ENCODE data around the gene SHISAL1.

SHISAL1 gene

DNA sequence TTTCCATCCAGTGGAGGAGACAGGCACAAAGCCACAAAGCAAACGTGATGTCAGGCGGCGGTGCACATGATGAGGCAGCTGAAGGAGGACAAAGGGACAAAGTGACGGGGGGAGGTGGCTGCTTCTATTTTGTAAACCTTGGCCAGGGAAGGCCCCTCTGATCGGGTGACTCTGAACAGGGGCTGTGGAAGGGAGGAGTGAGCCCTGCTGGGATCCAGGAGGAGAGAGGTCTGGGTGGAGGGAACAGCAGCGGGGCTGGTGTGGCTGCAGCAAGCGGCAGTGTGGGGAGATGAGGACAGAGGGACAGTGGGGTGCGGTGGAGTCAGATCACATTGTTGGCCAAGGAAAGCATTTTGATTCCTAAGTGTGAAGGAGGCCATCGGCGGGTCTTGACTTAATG lies 36.7 kb downstream of the SHISAL1 start:
- no peak for DNase-seq

DNA sequence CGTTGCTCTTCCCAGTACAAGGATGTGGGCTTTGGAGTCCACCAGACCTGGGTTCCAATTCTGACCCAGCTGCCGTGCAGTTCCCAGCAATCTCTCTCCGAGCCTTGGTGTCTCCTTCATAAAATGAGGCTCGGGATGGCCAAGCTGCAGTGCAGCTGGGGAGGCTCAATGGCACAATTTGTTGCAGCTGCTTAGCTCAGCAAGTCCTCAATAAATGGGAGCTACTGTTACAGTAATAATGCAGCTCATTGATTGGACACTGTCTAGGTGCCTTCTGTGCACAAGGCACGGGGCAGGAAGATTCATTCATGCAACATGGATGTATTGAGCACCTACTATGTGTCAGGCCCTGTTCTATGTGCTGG lies 37.1 kb downstream of the SHISAL1 start:
- no peak for DNase-seq

DNA sequence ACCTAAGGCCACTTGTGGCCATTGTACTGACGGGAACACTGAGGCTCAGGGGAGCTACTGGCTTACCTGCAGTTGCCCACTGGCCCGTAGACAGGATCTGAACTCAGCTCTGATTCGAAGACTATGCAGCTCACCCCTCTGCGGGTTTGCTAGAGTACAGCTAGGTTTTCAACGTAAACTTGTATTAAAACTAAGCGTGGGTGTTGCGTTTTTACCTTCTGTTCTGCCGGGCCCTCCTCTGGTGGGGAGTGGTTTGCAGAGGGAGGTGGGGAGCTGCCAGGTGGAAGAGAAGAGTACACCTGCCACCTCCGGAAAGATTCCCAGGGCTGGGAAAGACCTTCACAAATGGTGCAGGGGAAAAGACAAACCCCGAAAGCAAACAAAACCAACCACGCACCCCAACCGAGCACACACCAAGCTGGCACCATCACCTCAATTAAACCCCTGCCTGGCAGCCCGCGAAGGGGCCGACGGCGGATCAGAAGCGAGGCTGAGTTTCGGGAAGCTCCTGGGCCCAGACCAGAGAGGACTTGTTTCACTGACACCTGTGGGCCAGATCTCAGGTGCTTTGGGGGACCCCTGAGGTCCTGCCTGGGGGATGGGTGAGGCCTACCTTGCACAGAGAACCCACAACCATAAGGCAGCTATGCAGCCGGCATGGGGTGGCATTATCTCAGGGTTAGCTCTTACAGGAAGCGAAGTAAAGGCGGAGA lies 37.7 kb downstream of the SHISAL1 start:
- DNase-seq = no peak

DNA sequence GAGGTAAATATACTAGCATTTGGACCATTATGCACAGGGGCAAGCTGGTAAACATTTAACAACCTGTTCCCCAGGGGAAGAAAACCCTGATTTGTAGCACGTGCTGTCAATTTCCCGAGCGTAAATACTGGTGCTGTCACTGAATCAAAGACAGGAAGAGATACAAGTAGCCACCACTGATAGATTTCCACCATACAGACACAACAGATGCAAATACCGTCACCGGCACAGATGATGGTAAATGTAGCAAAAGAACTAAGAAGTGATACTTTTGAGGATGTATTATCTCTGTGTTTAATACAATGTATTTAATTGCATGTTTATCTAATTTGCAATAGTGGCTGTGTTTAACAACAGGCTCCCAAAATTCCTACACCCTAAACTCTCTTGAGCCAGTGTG lies 39.6 kb downstream of the SHISAL1 start:
- no peak for DNase-seq

DNA sequence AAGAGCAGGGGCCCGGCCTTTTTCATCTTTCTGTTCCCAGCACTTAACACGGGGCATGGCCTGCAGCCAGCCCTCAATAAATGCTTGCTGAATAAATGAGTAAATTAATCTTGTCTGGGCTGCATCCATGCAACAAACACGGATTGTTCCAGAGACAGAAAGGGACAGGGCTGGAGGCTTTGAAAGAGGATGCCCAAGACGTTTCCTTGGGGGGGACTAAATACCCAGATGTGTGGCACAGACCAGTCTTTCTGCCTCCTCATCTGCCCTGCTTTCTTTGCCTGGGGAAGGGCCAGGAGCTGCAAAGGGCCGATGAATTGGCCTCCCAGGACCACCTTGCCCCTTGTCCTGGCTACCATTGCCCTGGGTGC lies 40.4 kb downstream of the SHISAL1 start:
- DNase-seq = no peak

DNA sequence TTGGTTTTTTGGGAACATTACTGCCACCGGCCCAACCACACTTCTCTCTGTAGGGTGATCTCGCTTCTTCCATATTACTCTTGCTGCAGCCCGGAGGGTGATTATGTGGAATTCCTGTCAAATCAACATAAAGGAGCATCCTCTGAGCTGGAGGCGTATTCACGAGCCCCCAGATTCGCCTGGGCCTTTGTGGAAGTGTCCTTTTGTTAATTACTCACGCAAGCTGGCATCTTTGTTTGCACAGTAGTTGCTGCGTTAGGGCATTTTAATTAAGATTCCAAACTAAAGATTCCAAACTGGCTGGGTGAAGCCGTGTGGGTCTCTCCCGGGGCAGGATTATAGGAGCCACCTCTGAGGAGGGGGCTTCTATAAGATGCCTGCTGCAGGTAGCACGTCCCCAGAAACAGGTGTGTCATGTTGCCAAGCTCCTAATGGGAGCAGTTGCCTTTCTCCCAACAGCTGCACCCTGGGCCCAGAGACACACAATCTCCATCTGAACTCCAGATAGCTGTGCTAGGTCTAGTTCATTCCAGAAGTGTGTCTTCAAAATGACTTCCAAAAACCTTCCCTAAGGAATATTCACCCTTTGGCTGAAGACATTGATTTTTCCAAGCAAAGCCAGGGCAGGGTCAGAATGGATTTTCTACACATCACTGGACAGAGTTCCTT lies 40.9 kb downstream of the SHISAL1 start:
- no peak for DNase-seq

DNA sequence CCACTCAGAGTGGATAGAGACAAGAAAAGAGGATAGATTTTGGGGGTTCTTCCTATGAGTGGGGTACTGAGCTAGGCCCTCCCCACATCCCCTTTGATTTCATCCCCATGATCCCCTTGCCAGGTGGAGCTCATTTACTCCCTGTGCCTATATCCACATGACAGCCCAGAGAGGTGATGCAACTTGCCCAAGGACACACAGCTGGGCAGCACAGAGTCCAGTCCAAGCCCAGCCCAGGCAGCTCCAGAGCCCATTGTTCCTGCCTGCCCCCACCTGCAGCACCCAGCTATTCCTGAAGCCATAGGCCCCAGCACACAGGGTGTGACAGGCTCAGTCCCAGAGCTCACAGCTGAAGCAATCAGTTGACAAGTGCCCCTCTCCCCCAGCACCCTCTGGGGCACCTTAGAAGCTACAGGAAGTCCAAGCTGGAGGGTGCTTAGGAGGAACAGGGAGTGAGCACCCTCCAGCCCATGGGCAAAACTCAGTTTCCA lies 41.7 kb downstream of the SHISAL1 start:
- DNase-seq = no peak

DNA sequence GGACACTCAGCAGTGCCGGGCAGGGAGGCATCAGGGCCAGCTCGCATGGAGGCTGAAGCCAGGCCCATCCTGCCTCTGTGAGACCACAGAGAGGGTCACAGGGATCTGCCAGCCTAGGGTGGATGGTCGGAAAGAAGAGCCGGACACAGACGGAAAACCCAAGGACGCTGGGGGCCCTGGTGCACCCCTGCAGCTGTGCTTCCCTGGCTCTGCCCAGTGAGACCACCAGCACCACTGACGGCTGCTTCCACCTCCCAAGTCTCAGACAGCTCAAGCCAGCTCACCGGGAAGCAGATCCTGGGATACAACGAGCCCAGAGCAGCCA lies 42.2 kb downstream of the SHISAL1 start:
- no peak for DNase-seq

DNA sequence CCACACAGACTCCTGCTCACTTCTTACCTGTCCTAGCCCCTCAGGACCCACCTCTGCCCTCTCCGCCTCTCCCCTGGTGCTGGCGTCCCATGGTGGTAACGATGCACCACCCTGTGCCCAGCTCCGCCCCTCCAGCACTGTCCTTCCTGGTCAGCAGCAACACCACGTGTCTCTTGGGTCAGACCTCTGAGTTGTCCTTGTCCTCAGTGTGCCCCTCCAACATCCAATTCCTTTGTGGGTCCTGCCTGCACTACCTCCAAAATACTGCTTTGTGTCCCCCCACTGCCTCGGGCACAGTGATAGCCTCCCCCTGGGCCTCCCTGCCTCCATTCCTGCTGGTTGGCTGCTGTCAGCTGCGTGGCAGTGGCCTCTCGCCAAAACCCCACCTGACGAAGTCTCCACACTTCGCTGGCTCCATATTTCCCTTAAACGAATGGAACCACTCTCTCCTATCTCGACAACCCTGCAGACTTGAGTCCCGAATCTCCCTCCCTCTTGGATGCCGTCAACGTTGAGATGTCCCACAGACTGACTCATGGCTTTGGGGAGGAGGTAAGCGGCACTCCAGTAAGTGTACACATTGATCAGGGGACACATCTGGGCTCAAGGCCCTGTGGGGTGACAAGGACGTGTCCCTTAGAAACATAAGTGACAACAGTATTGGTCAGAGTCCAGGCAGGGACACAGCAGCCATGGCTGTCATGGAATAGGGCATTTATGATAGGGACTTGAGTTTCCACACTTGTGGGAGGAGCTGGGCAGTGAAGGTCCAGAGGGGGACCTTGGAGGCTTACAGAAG lies 42.8 kb downstream of the SHISAL1 start:
- DNase-seq = no peak

DNA sequence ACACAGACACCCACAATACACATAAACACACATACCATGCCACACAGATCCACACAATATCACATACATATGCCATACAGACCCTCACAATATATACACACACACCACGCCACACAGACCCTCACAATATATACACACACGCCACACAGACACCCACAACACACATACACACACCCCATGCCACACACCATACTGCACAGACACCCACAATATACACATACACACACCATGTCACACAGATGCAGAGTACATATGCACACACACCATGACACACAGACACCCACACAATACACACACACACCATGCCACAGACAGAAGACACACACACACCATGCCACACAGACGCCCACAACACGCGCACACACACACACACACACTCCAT lies 43.6 kb downstream of the SHISAL1 start:
- no peak for DNase-seq

DNA sequence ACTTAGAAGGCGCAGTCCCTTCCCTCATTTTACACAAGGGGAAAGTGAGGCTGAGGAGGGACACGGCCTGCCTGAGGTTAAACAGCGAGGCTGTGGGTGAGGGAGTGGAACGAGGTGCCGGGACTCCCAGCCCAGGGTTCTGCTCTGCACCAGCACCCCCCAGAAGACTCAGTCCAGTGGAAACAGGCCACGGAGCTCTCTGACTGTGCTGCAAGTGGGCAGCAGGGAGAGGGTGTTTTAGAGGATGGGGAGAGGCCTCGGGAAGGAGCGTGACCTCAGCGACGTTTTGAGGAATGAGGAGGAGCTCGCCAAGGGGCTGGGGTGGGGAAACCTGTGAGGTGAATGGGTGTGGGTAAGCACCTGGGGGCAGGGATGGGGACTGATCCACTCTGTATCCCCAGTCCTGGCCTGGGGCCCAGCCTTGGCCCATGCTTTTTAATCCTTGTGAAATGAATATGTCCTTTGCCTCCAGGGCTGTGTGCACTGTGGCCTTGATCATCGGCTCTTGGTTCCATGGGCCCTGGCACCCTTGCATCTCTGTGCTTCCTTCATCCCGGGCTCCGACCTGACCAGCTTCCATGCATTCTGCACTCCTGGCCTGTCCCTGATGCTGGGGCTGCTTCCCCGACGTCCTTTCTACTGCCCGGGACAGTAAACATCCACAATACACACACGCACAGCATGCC lies 44.2 kb downstream of the SHISAL1 start:
- no peak for DNase-seq

DNA sequence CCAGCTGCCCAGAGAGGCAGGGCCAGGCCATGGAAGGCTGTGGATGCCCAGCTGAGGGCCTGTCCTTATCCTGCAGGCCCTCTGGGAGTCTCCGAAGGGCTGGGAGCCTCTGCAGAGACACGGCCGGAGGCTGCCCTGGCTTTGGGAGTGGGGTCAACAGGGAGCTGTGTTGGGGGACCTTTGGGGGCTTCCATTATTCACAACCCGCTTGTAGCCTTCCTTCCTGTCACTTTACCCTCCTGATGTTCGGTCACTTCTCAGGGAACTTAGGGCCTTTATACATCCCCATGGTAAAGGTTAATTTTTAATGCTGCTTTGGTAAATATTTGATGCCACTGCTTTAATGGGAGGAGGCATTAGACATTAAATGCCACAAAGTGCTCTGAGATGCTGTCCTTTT lies 44.9 kb downstream of the SHISAL1 start:
- no peak for DNase-seq

DNA sequence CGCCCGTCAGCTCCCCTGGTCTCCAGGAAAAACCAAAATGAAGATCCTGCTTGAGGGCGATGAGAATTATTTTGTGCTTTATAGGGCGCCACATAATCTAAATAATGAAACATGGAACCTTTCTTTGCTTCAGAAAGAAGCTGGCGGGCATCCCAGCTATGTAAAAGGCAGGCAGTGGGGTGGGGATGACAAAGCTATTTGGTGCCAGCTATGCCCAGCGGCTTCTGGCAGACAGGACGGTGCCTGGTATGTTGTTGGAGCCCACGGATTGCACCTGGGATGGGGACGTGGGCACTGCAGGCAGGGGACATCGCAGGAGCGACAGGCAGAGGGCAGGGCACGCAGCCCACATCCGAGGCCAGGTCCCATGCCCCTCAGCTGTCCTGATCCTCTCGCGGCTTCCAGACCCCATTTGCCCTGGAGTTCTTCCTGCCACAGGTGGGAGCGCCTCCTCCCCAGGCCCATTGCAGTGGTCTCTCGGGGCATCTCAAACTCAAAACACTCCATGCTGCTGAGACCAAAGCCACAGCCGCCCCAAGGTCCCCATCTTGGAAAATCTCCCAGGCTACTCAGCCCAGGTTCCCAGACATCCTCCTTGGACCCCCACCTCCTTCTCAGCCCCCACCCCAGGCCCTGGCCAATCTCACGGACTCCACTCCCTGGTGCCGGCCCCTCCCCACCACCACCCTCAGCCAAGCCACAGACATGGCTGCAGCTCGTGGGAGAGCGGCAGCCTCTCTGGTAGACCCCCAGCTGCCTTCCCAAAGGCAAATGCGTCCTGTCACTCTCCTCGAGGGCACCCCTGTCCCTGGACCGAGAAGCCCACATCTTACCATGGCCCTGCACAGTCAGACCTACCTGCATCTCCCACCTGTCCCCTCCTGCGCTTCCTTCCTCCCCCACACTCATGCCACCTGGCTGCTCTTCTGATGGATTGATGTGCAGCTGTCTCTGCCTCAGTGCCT lies 45.7 kb downstream of the SHISAL1 start:
- DNase-seq = no peak

DNA sequence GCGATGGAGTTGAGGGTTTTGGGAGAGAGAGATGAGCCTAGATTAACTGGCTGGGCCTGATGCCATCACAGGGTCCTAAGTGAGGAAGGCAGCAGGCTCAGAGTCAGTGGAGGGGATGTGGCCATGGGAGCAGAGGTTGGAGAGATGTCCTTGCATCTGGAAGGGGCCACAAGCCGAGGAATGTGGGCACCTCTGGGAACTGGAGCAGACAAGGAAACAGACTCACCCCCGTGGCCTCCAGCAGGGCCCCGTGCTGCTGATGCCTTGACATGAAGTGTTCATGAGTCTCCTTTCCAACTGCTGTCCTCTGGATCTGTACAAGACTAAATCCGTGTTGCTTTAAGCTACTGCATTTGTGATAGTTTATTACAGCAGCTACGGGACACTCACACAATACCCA lies 49.2 kb downstream of the SHISAL1 start:
- no peak for DNase-seq

DNA sequence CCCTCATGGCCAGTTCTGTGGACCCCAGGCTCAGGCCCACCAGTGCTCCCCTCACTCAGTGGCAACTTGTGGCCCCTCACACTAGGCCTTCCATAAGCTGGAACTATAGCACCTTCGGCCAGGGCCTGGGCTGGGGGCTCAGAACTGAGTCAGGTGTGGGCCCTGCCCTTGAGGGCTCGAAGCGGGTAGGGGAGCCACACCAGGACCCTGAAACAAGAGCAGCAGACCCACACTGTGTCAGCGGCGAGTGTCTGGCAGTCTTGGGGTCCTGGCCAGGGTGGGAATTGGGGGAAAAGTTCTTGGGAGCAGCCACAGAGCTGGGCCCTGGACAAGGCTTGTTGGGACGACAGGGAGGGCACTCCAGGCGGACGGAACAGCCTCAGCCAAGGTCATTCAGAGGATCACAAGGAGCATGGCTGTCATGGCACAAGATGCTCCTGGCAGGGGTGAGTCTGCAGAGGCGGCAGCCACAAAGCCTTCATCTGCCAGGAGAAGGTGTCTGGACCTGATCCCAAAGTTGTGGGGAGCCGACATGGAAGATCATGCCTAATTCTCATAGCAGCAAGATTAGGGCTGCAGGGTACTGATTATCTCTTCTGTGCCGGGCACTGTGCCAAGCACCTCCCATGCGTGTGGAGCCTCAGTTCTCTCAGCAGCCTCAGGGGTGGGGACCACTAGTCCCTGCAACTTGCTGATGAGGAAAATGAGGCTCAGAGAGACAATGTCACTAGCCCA lies 50.7 kb downstream of the SHISAL1 start:
- DNase-seq = no peak

DNA sequence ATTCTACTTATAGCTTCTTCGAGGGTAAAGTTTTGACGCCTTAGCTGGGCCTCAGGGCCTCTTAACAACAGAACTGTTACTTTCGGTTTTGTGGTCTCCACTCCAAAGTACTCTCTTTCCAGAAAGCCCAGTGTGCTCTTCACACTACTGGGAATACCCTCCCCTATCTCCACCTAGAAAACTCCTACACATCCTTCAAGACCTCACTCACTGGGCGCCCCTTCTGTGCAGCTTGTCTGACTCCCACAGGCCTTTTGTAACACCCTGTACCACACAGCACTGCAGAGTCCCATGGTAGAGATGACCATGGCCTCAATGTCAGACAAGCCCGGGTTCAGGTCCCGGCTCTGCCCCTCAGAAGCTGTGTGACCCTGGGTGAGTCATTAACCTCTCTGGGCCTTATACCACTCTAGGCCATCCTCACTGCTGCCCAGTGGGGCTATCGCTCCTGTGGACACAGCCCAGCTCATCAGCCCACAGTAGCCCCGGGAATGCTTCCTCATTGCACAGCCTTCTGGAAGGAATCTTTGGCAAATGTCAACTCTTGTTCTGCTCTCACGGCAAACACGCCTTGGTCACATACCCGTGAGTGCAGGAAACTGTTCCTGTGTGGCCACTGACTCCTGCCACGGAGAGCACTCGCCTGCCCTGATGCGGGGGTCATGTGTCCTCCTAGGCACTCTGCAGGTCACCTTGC lies 51.4 kb downstream of the SHISAL1 start:
- DNase-seq = no peak

DNA sequence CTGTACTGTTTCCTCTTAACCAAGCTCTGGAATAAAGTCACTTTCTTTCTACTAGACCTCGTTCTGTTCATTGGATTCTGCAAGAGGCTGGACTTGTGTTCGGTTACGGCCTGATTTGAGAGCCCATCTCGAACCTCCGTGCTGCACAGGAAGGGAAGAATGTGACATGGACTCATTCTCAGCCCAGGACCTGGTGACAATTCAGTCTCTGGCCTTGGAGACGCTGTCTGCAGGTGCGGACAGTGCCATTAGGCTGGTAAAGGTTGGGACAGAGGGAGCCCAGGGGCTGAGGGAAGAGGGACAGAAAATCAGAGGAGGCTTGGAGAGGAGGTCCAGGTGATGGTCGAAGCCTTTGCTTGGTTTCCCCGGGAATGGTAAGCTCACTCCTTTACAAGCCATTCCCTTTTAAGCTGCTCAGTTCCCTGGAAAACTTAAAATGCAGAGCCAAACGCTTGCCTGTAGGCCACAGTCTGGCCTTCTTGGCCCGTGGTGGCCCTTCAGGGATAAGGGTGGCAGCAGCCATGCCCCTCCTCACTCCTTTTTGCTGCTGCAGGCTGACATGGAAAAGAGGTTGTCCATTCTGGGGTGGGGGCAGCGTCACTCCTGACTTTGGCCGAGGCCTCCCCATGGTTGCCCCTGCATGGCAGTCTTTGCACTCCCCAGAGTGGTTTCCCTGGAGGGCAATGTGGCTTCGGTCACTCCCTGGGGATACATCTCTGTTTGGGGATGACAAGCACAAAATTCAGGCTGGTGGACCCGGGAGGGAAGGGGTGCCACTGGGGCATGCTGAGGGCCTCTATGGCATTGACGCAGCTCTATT lies 52.3 kb downstream of the SHISAL1 start:
- no peak for DNase-seq

DNA sequence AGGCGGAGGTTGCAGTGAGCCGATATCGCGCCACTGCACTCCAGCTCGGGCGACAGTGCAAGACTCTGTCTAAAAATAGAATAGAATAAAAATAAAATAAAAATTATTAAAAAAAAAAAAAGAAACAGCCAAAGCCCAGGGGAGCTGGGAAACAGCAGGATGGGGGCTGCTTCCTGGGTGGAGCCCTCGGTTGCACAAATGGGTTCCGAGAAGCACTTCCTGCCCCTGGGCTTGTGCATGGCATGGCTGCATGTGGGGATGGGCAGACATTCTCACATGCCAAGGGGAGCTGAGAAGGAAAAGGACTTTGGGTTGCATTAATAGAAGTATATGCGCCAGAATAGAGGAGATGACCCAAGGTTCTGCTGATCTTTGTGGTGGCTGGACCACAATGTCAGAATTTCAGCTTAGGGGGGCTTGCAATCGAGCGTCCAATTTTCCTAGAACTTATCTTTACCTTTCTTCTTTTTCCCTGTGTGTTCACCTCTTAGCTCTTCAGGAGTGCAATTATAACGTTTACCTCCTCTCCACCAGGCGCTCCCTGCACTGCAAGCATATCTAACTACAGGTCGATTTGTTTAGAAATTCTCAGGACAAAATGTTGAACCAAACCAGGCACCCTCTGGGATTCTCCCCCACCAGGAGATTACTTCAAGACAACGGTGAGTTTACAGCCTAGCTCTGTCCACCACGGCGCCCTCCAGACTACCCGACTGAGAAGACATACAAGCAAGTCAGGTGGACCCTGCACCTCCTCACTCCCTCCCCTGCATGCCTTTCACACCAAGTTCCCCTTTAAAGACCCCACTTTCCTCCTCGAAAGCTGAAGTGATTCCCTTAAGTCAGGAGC lies 53.2 kb downstream of the SHISAL1 start:
- no peak for DNase-seq
